Measurements from ENCODE around the gene TMEM37. TPM values are rescaled to one million over a fixed set of nuclear protein-coding genes. Genes with fewer than 3 reads are reported as not detected.

TMEM37 gene
- total RNA-seq, 1 experiment from 2014 or later, result 9.6 TPM

GRCh38 chr2:119463136-119463535, 31.5 kb downstream of the TMEM37 start (continued):
- TF ChIP-seq ZNF512 (CRISPR knock-in tag; IDR thresholded peaks at IDR 0.05; ENCODE audit: borderline replicate concordance) (no peak), NFYB (CRISPR knock-in tag; conservative IDR thresholded peaks at IDR 0.05; ENCODE audit: low read depth) (no peak)

- Mint-ChIP-seq H3K27ac (no peak overlapping the region), H3K4me1 (no peaks in the 10 kb centered on the region), H3K9me3 (no peaks in the 10 kb centered on the region), H3K36me3 (no peaks in the 10 kb centered on the region), H3K4me3 (no peak overlapping the region), H3K27me3 (ENCODE audit: low read depth) (no peaks in the 10 kb centered on the region)
- DNase-seq (ENCODE audit: low spot score), result no peak
- TF ChIP-seq EMX1 (CRISPR knock-in tag; IDR thresholded peaks at IDR 0.05) (no peak), USF2 (CRISPR knock-in tag; IDR thresholded peaks at IDR 0.05) (no peak), CREM (CRISPR knock-in tag; IDR thresholded peaks at IDR 0.05) (no peak), ATF1 (CRISPR knock-in tag; IDR thresholded peaks at IDR 0.05) (no peak), IRF1 (CRISPR knock-in tag; IDR thresholded peaks at IDR 0.05) (no peak), GRHL2 (CRISPR knock-in tag; IDR thresholded peaks at IDR 0.05; ENCODE audit: insufficient replicate concordance, severe bottlenecking) (no peak), ARID4B (CRISPR knock-in tag; IDR thresholded peaks at IDR 0.05; ENCODE audit: borderline replicate concordance) (no peak), SMAD4 (CRISPR knock-in tag; IDR thresholded peaks at IDR 0.05) (no peak), ZNF512 (CRISPR knock-in tag; IDR thresholded peaks at IDR 0.05; ENCODE audit: borderline replicate concordance) (no peak), USF1 (CRISPR knock-in tag; IDR thresholded peaks at IDR 0.05) (no peak), FOXP1 (CRISPR knock-in tag; IDR thresholded peaks at IDR 0.05; ENCODE audit: borderline replicate concordance) (no peak), E2F4 (CRISPR knock-in tag; IDR thresholded peaks at IDR 0.05; ENCODE audit: borderline replicate concordance, low read depth) (no peak), ZNF425 (CRISPR knock-in tag; conservative IDR thresholded peaks at IDR 0.05) (no peak), PREB (CRISPR knock-in tag; IDR thresholded peaks at IDR 0.05; ENCODE audit: borderline replicate concordance) (no peak)
- no peak for ATAC-seq
- POLR2A ChIA-PET, result no interaction called here
- CTCF ChIA-PET, result interaction anchor here (1.4 to 3.5 kb wide), 2 partner anchors 13 to 55 kb away, joined by 5 to 20 read pairs; no protein-coding TSS in a partner anchor
Observed at GRCh38 chr2:119463990-119464389, 32.3 kb downstream of the TMEM37 start.

Measured in WTC11 (cell line).